Prostate gland (tissue), 2 donors: Measurements from ENCODE around the gene EHMT1. TPM values are rescaled to one million over a fixed set of nuclear protein-coding genes. Genes with fewer than 3 reads are reported as not detected.
"Not testable (repeated sequence)": the region's sequence is repeated elsewhere in the genome, so short reads cannot be mapped to it uniquely, and the experiment has no call there.

Experiments
- DNase-seq: peaks from one replicate; pipeline ENCODE4 v3.0.0-alpha.2; 2019; ENCODE audit warnings: low spot score
- H3K27ac ChIP-seq, 2 donors: fragments of 200-600 bp; sonication (generic); 2 replicates each; pipeline ENCODE4 v1.5.1; 2017 to 2019
- H3K27me3 ChIP-seq: fragments of 200-600 bp; sonication (generic); replicated peaks from 2 replicates; pipeline ENCODE4 v1.5.1; 2019; ENCODE audit not compliant: insufficient read depth
- H3K36me3 ChIP-seq, 2 donors: fragments of 200-600 bp; sonication (generic); 1 replicate in 1 of 2; 2 replicates in 1 of 2; pipeline versions ENCODE4 v1.5.1 to v1.8.1; 2017 to 2019
- H3K4me1 ChIP-seq: fragments of 200-600 bp; sonication (generic); replicated peaks from 2 replicates; pipeline ENCODE4 v1.5.1; 2019
- H3K4me3 ChIP-seq, 2 donors: fragments of 200-600 bp; sonication (generic); 2 replicates each; pipeline ENCODE4 v1.5.1; 2017 to 2019
- H3K9me3 ChIP-seq: fragments of 200-600 bp; sonication (generic); 2 replicates; pipeline ENCODE4 v1.5.1; 2017
- CTCF ChIP-seq, 4 experiments: fragments of 200-600 bp in 2 of 4; fragments of 450-650 bp in 2 of 4; sonication (generic) in 2 of 4; IDR thresholded peaks; 1 replicate in 3 of 4; 2 replicates in 1 of 4; pipeline ENCODE4 v1.5.1; 2016 to 2019; ENCODE audit warnings: antibody characterized with exemption in 4 of 4, mild to moderate bottlenecking in 2 of 4, moderate library complexity in 2 of 4
- POLR2A ChIP-seq: fragments of 450-650 bp; IDR thresholded peaks from one replicate; pipeline ENCODE4 v1.6.1; 2016; ENCODE audit warnings: antibody characterized with exemption, mild to moderate bottlenecking
- POLR2AphosphoS5 ChIP-seq: sonication (generic); formaldehyde crosslinking; IDR thresholded peaks from one replicate; pipeline ENCODE4 v1.6.1; 2017; ENCODE audit warnings: antibody characterized with exemption
- WGBS: methylation state at CpG from one replicate; pipeline ENCODE4 v1.1.5; 2018; 5-methylcytosine and 5-hydroxymethylcytosine counted together
- intact Hi-C: fragments of 100-400 bp; cut with DNase I; formaldehyde crosslinking; loops from one replicate; pipeline ENCODE4 v1.14.2; 2022
- total RNA-seq, 2 donors: library from RNA; depleted of rRNA; stranded (reverse); fragments of >200 nt; gene quantifications; one replicate each; pipeline ENCODE4 v1.1.0, GENCODE V29; 2016

EHMT1 gene
- total RNA-seq, 2 donors from 2014 or later: 81.3 to 149 TPM

- no peak for TF ChIP-seq CTCF (IDR thresholded peaks at IDR 0.05)
- no peak for TF ChIP-seq POLR2A
- no peak for TF ChIP-seq POLR2AphosphoS5
- intact Hi-C loops: no loop called here
Observed at GRCh38 chr9:137721899-137722298, 103.1 kb downstream of the EHMT1 start.

GRCh38 chr9:137722481-137722880, 103.7 kb downstream of the EHMT1 start:
- TF ChIP-seq POLR2A (no peak), CTCF (IDR thresholded peaks at IDR 0.05) (no peak), POLR2AphosphoS5 (no peak)
- DNase-seq: no peak
- H3K27ac ChIP-seq: no peak overlapping the region
- no peaks in the 10 kb centered on the region for H3K27me3 ChIP-seq
- no peaks in the 10 kb centered on the region for H3K9me3 ChIP-seq
- intact Hi-C loops: no loop called here
- H3K4me3 ChIP-seq: no peak overlapping the region
- WGBS: 83% methylated on average over 9 of the region's 10 CpGs
- H3K4me1 ChIP-seq: no peaks in the 10 kb centered on the region
- no peaks in the 10 kb centered on the region for H3K36me3 ChIP-seq

More at GRCh38 chr9:137721899-137722298, 103.1 kb downstream of the EHMT1 start:
- Histone ChIP-seq H3K4me3 (no peak overlapping the region), H3K4me1 (no peaks in the 10 kb centered on the region), H3K27me3 (no peaks in the 10 kb centered on the region), H3K27ac (no peak overlapping the region), H3K9me3 (no peaks in the 10 kb centered on the region), H3K36me3 (no peaks in the 10 kb centered on the region)
- DNase-seq: no peak
- 77% methylated on average over 5 of the region's 5 CpGs for WGBS

- H3K9me3 ChIP-seq, H3K27me3 ChIP-seq, intact Hi-C loops, DNase-seq, H3K27ac ChIP-seq, H3K4me3 ChIP-seq, H3K36me3 ChIP-seq, H3K4me1 ChIP-seq: not testable (repeated sequence)
- 52% methylated on average over 9 of the region's 13 CpGs for WGBS
Observed at GRCh38 chr9:137723356-137723755, 104.6 kb downstream of the EHMT1 start.

GRCh38 chr9:137723783-137724445, 105.1 kb downstream of the EHMT1 start:
- Histone ChIP-seq H3K4me3 (no peak overlapping the region), H3K27me3 (no peaks in the 10 kb centered on the region), H3K4me1 (no peaks in the 10 kb centered on the region), H3K36me3 (no peaks in the 10 kb centered on the region), H3K9me3 (no peaks in the 10 kb centered on the region), H3K27ac (no peak overlapping the region)
- TF ChIP-seq CTCF (IDR thresholded peaks at IDR 0.05) (no peak), POLR2AphosphoS5 (no peak), POLR2A (no peak)
- WGBS: 73% methylated on average over 15 of the region's 15 CpGs
- DNase-seq: no peak
- intact Hi-C loops: no loop called here

GRCh38 chr9:137724818-137725240, 106.0 kb downstream of the EHMT1 start:
- Histone ChIP-seq H3K27me3 (no peaks in the 10 kb centered on the region), H3K4me1 (no peaks in the 10 kb centered on the region), H3K36me3 (no peaks in the 10 kb centered on the region), H3K27ac (no peak overlapping the region), H3K9me3 (no peaks in the 10 kb centered on the region), H3K4me3 (no peak overlapping the region)
- TF ChIP-seq POLR2AphosphoS5 (no peak), CTCF (IDR thresholded peaks at IDR 0.05) (no peak)
- WGBS: 97% methylated on average over 24 of the region's 24 CpGs
- intact Hi-C loops: no loop called here
- DNase-seq: no peak
